COLO829 (cell line): ENCODE results near the gene SEPTIN5.

Experiments
- DNase-seq: peaks from one replicate; pipeline ENCODE4 v3.0.0; 2012; ENCODE audit warnings: low spot score

SEPTIN5 gene

DNA sequence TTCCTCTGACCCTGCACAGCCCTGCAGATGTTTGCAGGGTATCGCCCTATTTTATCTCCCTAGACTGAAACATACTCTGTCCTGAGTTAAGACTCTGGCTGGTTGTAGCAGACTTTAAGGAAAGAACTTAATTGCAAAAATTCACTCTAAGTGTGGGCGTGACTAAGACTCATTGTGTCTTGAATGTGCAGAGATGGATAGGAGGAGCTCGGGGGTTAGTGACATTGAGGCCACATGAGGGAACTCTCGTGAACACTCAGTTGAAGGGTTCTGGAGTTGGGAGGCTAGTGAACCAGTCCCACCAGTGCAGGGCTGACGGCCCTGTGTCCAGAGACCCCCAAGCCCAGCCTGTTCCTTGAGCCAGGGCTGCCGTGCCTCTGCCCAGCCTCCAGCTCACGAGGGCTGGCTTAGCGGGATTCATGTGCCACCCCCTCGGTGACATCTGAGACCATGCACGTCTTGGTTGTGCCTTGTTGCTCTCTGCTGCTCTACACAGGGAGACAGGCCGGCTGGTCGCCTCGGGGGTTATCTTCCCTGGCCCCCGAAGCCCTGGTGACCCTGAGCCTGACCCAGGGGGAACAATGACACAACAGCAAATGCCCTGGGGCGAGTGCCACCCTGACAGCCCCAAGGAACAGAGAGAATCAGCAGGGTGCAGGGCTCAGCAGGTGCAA lies 34.8 kb downstream of the SEPTIN5 start:
- DNase-seq = no peak

DNA sequence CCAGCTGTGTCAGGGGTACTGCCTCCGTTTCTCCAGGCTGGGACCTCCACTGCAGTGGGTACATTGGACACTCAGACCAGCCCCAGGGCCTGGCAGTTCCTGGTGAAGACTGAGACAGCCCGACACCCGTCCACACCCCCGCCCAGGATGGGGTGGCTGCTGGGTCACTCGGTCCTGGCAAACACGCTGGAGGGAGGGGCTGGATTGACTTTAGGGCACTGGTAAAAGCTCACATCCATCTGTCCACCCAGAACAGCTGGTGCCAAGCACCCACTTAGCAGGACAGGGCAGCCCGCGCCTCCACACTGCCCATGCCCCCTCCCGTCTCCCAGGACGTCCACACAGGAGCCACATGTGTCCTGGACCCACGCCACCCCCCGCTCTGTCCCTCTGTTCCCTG lies 35.6 kb downstream of the SEPTIN5 start:
- DNase-seq = no peak

DNA sequence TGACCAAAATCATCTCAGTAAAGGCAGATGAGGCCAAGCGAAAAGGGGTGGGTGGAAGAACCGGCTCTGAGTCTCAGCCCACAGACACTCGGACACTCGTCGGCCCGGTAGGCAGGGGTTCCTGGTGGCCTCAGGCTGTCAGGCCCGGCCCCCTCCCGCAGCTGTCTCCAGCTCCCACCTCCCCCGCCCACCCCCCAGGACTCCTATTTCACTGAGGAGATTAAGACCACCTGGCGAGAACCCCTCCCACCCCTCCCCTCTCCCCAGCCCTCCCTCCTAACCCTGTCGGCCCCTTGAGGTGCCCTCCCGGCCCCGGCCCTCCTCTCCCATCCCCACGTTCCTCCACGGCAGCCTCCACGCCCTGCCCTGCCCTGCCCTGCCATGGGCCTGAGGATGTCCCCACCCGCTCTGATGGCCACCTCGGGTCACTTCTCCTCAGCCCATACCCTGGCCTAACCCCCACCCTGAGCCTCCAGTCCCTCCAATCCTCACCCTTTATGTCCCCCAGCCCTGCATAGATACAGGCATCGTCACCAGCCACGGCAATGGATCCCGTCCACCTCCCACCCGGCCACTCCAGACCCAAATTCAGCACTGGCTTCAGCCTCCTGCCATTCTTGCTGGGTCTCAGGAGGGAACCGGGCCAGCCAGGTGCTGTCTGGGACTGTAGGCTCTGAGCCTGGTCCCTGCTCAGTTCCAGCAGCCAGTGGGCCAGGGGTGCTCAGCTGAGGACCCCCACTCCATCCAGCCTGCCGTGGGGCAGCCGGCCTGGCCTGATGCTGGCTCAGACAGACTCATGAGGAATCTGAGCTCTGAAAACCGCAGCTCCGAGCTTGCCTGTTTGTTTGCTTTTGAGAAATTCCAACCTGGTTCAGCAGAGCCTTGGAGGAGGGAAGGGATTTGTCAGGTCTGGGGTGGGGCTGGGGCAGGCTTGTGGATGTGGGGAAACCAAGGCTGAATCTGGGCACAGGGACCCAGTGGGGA lies 36.5 kb downstream of the SEPTIN5 start:
- no peak for DNase-seq

DNA sequence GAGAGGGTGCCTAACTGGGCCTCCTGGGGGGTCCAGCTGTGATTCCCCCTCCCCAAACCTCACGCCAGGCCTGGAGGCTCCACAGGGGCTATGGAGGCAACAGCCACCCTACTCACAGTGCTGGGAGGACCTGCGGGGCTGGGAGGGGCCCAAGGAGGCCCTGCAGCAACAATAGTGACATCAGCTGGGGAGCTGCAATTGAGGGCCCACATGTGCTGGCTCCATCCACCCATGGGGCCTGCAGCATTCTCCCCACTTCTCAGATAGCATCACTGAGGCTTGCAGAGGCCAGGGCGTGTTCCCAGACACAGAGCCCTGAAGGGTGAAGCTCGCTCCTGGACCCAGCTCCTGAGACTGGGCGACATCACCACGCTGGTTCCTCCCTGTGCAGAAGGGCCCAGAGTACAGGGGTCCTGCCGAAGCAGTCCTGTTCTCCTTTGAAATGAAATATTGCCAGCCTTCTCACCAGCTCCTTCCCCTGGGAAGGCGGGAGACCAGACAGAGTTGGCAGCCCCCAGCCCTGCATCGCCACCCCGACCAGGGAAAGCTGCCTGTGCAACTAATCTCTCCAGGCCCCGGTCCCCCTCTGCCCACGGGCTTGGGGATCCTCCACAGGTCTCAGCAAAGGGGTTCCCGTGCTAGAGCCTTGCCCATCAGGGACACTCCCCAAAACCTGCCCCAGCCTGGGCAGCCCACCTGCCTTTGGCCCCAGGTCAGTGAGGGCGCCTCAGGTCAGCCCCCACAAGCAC lies 37.4 kb downstream of the SEPTIN5 start:
- no peak for DNase-seq

DNA sequence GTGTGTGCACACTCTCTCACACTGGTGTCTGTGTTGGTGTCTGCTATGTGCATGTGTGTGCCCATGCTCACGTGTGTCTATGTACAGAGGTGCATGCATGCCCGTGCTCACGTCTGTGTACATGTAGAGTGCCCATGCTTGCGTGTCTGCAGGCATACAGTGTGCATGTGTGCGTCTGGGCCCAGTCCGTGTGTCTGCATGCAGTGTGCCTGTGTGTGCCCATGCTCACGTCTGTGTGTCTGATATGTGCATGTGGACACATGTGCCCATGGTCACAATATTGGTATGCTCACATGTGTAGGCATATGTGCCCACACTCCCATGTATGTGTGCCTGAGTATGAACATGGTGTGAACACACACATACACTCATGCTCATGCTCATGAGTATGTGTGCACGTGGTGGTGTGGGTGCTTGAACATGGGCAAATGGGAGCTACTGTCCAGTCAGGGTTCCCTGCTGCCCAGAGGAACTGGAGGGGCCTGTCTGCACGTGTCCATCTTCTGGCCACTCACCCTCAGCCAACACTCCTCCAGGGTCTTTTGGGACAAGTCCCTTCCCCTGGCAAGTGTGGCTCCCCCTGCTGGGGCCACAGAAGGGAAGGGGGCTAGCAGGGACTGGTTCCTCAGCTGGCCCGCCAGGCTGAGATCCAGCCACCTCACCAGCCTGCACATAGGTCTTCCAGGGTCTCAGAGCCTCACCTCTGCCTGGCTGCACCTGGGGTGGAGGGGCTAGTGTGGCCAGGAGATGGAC lies 39.0 kb downstream of the SEPTIN5 start:
- DNase-seq = no peak

DNA sequence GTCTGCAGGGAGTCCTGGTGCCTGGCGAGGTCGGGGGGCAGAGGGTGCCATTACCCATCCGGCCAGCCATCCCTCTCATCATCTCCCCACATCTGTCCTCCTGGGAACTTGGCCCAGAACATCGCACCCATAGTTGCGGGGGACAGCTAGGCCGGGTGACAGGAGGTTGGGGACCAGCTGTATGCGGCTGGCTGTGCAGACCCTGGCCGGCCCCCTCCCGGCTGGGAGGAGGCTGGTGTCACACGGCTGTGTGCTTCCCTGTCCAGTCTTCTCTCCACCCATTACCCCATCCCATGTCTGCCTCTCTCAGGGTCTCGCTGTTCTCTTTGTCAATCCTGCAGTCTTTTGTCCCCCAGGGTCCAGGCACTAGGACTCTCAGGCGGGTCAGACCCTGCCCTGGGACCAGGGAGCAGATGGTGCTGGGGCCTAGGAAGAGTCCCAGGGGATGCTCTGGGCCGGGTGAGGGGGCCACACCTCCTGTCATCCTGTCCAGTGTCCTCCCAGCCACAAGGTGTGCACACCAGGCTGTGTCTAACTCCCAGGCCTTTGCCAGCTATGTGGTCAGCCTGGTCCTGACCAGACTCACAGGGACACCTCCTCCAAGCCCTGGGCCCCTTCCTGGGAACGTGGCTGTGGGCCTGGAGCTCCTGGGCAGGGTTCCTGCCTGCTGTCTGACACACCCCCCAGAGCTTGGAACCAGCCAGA lies 39.8 kb downstream of the SEPTIN5 start:
- no peak for DNase-seq

DNA sequence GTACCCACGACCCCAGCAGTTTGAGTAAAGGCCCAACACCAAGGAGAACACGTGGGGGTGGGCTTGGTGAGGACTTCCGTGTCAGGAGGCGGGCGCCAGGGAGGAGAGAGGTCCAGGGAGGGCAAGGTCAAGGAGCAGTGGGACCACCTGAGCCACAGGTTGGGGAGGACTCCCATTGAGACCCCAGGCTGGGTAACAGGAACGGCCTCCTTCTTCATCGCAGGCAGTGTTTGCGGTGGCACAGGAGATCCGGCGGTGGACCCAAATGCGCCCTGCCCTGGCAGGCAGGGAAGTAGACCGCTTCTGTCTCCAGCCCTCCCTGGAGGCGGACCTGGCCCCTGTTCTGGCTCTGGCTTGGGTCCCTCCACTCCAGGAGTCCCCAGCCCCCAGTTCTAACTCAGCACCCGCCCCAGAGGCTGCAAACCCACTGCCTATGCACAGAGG lies 40.4 kb downstream of the SEPTIN5 start:
- DNase-seq = no peak

DNA sequence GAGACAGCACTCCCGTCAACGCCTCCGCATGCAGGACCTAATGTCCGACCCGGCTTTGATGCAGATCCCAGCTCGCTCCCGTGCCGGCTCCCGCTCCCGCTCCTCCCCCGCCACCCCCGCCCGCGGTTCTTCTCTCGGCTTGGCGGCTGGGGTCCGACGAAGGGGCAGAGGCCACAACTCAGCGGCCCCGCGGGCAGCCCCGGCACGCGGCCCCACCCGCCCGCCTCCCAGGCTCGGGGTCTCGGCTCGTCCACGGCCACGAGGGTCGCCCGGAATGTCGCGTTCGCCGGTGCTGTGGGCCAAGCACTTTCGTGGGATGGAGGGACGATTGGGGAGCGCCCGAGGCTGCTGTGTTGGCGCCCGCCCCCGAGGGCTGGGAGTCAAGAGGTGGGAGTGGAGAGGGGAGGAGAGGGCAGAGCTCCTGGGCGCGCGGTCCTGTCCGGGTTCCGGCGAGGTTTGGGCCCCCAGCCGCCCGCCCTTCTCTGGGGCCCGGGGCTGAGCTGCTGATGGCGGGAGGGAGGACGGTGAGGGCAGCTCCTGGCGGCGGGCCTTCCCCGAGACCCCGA lies 40.9 kb downstream of the SEPTIN5 start:
- DNase-seq = no peak

DNA sequence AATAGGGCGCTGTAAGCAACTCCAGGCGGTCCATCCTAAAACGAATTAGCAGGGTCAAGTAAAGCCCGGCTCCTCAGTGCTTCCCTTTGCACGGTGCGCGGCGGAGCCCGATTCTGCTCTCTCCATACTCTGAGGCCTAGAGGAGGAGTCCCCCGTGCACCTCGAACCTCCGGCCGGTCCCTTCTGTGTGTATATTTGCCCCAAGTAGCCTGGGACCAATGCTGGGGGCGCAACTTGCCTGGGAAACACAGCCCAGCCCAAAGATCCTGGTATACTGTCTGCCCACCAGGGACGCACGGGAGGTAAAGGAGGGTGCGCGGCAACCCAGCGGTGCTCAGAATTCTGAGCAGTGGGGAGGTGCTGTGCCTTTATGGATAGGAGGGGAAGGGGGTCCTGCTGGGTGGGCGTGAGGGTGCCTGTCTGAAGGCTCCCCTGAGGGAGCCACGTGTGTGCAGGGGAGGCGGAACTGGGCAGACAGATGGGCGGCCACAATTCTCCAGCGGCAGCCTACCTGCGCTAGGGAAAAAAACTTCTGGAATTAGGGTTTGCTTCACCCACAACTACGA lies 41.5 kb downstream of the SEPTIN5 start:
- DNase-seq = no peak

DNA sequence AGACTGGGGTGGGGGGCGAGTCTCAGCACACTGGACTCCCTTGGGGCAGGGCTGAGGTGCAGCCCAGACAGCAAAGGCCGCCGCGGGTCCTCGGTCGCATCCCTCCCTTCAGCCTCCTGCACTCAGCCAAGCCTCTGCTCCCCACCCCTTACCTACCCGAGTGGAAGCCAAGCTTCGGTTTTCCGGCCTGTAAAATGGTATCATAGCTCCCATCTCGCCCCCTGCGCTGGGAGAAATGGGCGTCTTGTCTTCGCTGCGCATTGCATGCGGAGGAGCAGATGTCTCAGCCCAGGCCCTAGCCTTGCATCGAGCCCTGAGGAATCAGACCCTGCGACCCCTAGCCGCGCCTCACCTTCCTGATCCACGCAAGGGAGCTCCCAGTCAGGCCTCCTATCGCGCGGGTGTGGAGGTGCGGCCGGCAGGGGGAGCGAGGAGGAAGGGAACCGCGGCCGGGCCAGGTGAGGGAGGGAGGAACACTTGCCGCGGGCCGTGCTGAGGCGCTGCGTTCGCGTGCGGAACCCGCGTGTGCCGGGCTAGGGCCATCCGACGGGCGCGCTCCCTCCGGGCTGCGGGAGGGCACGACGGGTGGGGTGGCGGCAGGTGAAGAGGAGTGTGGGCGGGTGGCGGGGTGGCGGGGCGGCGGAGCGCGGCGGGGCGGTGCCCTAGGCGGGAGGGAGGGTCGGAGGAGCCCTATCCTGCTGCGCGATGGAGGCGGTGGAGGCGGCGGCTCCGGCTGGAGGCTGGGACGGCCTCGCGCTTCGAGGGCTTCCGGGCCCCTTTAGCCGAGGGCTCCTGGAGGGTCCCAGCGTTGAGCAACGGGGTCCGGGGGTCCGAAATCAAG lies 42.2 kb downstream of the SEPTIN5 start:
- DNase-seq = no peak

DNA sequence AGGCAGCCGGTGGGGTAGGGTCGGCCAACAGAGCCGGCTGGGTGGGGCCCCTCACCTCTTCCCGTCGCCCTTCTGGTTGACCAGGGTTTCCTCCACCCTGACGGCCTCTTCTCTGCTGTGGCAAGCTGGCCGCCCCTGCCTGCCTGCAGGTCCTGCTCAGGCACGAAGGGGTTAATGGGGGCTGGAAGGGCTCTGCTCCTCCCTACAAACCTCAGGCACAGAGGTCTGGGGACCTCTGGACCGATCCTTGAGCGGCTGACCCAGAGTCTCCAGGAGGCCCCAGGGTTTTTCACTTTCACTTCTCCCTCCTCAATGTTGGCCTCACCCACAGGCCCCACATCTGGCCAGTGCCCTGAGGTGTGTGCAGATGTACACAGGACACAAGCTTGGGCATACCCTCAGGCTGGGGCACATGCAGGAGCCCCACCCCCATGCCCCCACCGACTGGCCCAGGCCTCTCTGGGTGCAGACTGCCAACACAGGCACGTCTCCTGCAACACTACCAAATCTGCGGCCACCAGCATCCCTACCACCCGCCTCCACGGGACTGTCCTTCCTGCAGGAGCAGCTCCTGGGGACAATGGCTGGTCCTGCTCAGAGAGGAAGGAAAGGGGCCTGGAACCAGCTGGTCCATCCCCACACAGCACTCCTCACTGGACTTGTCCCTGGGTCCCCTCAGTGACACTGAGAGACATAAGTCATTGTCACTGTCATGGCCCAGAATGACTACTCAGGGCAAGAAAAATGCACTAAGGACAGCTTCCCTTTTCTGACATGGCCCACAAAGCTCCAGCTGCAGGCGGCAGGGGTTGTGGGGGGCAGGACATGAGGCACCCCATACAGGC lies 43.1 kb downstream of the SEPTIN5 start:
- no peak for DNase-seq

DNA sequence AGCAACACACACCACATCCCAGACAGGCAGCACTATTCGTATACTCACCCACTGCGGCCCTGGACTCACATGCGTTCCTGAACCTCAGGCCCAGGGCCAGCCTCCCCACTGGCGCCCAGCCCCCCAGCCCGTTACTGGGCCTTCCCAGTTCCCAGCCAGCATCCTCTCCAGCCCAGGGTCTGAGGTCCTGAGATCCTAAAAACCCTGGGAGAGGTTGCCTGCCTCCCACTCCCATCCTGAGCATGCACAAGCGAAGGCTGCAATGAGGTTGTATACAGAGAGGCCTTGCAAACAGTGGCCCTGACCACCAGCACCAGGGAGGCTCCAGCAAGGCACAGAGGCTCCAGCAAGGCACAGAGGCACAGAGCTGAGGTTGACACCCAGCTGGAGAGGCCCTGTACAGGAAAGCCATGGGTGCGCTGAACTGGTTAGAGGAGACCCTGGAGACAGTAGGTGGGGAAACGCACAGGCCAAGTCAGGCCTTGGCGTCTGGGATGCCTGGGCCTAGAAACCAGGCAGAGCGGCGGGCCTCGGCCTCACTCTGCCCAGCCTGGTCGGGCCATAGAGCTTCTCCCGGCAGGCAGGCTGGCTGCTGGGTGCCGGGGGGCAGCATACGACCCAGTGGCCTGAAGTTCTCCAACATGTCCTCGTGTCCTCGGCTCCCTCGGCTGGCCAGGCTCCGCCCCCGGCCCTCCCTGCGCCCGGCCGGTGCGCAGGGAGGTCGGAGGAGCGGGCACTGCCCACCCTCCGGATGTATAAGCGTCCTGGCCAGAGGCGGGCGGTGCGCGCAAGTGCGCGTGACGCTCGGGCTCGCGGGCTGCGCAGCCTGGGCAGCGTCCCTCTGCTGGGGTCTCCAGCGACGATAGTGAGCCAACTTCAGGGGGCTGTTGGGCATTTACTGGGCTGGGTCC lies 43.9 kb downstream of the SEPTIN5 start:
- no peak for DNase-seq

DNA sequence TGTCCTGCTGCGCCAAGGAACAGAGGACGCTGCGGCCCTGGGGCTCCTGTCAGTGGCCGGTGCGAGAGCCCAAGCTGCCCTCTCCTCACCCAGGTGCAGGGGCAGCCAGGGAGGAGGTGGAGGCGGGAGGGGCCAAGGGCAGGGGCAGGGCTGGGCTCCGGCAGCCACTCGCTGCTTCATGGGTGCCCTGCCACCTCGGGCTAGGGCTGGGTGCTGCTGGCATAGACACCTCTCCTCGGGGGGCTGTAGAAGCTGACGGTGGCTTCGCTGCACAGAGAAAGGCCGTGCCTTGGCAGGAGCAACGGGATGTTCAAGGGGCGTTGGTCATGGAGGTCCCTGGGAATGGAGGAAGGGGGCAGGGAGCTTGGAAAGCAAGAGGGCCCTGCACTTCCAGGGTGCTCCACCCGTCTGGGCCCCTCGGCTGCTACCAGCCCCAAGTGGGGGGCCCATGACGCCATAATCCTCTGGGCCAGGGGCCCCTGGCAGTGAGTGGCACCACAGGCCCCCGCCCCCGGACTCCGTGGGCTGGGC lies 44.7 kb downstream of the SEPTIN5 start:
- no peak for DNase-seq

DNA sequence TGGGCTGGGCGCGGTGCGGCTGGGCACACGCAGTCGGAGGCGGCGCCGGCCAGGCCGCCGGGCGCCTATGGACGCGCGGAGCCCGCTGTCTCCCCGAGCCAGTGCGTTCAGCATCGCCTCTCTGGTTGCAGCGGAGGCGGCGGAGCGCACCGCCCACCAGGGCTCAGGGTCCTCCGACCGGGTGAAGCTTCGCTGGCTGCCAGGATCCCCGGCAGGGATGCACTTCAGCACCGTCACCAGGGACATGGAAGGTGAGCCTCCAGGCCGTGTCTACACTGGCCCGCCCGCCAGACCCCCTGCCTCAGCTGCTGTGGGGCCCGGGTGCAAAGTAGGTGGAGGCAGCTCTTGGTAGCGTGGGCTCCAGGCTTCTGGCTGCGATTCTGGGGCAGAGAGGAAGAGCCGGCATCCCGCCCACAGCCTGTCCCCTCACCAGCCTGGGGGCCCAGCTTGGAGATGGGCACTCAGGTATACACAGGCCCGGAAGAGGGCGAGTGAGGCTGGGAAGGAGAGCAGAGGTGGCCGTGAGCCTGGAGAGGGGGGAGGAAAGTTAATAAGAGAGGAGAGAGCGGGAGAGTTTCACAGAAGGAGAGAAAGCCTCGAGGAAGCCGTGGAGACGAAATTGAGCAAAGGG lies 45.2 kb downstream of the SEPTIN5 start:
- no peak for DNase-seq

DNA sequence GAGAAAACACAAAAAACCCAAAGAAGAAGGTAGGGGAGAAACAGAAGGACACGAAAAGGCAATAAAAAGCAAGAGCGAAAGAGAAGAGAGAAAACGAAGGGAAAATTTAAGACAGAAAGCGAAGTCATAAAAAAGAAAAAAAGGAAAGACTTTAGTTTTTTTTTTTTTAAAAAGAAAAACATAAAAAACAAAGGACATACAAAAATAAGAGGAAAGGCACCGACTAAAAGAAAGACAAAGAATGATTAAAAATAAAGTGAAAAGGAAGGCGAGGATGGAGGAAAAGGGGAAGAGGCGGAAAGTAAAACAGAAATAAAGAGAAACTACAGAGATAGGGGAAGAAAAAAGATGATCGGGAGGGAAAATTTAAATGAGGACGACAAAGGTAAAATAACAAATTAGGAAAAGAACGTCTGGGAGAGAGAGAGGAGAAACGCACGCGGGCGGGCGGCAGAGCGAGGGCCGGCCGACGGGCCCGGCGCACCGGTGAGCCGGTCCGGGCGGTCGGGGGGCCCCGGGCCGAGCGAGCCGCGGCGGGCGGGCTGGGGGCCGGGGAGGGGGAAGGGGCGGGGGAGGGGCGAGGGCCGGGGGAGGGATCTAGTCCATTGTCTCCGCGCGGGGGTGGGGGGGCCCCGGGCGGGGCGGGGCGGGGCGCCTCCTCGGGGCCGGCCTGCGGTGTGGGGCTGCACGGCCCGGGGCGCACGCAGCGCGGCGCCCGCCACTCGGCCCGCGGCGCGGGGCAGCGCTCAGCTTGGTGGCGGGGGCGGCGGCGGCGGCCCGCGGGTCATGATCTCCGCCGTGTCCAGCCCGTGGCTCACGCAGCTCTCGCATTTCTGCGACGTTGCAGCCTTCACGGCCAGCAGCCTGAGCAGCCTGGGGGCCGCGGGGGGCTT lies 46.0 kb downstream of the SEPTIN5 start, which contains the start of gene TBX1:
TSS of gene TBX1 (plus strand) at position 721 of the 893 bp plus-strand sequence. CDS start at position 787, 66 bp downstream.
- DNase-seq = no peak
